Measurements from ENCODE around the gene NTNG2. TPM values are rescaled to one million over a fixed set of nuclear protein-coding genes. Genes with fewer than 3 reads are reported as not detected.

Gene NTNG2
- total and polyA plus RNA-seq, 2 donors (not counting 3 experiments of a cell fraction or from before 2014, with no cell fraction given) = 0.08 to 0.88 TPM

DNA sequence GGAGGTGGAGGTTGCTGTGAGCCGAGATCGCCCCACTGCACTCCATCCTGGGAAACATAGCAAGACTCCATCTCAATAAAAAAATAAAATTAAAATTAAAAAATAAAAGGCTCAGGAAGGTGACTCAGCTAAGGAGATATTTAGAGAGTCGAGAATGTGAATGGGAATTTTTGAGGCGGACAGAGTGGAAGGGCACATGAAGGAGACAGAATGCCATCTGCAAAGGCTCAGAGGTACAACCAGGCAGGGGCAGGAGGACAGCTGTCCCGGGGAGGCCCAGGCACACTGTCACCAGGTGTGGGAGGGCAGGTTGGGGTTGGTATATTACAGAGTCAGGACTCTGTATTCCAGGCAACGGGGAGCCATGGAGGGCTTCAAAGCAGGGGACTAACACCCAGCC, 35.5 kb downstream of the NTNG2 start:
- TF ChIP-seq, protein P1, sequence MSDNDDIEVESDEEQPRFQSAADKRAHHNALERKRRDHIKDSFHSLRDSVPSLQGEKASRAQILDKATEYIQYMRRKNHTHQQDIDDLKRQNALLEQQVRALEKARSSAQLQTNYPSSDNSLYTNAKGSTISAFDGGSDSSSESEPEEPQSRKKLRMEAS (IDR thresholded peaks at IDR 0.05; ENCODE audit: insufficient read depth, insufficient read length) = no peak
- TF ChIP-seq JUN (IDR thresholded peaks at IDR 0.05; ENCODE audit: borderline replicate concordance, insufficient read depth, insufficient read length, low read depth) (no peak), POLR2AphosphoS5 (IDR thresholded peaks at IDR 0.05; ENCODE audit: insufficient read depth, low read depth, low read length) (no peak)
- no peak overlapping the region for H3K4me2 ChIP-seq (ENCODE audit: insufficient read depth, low read length)
- CTCF ChIA-PET = no interaction called here
- H3K36me3 ChIP-seq (ENCODE audit: control insufficient read depth in 2 of 2, extremely low read depth in 1 of 2, insufficient read depth in 2 of 2, low read length in 2 of 2) = no peaks in the 10 kb centered on the region
- H3K27me3 ChIP-seq (ENCODE audit: control insufficient read depth in 2 of 2, insufficient read depth in 2 of 2, low read length in 2 of 2) = no peaks in the 10 kb centered on the region
- H3K9me1 ChIP-seq (replicated peaks; ENCODE audit: control insufficient read depth, extremely low read depth, insufficient read depth, low read length) = no peaks in the 10 kb centered on the region
- no peak for DNase-seq (ENCODE audit: low read depth, low spot score)
- intact Hi-C loops (cut with micrococcal nuclease) (no loop called here), dilution Hi-C loops (cut with MboI; ENCODE audit: extremely low pct_ligation_motif_present, low sequenced_read_pairs) (no loop called here)
- no peak overlapping the region for H2AFZ ChIP-seq (ENCODE audit: low read depth, low read length)
- FAIRE-seq = no peak
- H3K9me3 ChIP-seq (replicated peaks; ENCODE audit: control insufficient read depth, insufficient read depth, low read length) = no peaks in the 10 kb centered on the region
- no peak overlapping the region for H3K9ac ChIP-seq (replicated peaks; ENCODE audit: extremely low read depth, insufficient read depth, low read length)
- H3K4me3 ChIP-seq (replicated peaks in 1 of 3; ENCODE audit: insufficient read depth in 1 of 3, low read depth in 1 of 3, low read length in 3 of 3) = no peak overlapping the region
- no peaks in the 10 kb centered on the region for H4K20me1 ChIP-seq (replicated peaks; ENCODE audit: control insufficient read depth, extremely low read depth, insufficient read depth, low read length)
- H3K27ac ChIP-seq (ENCODE audit: insufficient read depth, low read depth, low read length) = no peak overlapping the region
- peaks cover 6% of the 10 kb centered on the region for H3K4me1 ChIP-seq (ENCODE audit: control insufficient read depth, extremely low read depth, insufficient read depth, low read length)
- H3K79me2 ChIP-seq (ENCODE audit: control insufficient read depth, insufficient read depth, low read length) = no peaks in the 10 kb centered on the region
- POLR2A ChIA-PET = no interaction called here
- BruUV-seq (replicated peaks) = no TSS peak

DNA sequence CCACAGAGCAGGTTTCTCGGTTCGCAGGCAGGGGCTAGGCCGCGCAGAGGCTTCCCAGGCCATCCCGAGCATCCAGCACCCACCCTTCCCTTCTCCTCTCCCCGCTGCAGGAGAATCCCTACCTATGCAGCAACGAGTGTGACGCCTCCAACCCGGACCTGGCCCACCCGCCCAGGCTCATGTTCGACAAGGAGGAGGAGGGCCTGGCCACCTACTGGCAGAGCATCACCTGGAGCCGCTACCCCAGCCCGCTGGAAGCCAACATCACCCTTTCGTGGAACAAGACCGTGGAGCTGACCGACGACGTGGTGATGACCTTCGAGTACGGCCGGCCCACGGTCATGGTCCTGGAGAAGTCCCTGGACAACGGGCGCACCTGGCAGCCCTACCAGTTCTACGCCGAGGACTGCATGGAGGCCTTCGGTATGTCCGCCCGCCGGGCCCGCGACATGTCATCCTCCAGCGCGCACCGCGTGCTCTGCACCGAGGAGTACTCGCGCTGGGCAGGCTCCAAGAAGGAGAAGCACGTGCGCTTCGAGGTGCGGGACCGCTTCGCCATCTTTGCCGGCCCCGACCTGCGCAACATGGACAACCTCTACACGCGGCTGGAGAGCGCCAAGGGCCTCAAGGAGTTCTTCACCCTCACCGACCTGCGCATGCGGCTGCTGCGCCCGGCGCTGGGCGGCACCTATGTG, 36.1 kb downstream of the NTNG2 start:
- Histone ChIP-seq H3K9me3 (replicated peaks; ENCODE audit: control insufficient read depth, insufficient read depth, low read length) (no peaks in the 10 kb centered on the region), H3K4me1 (ENCODE audit: control insufficient read depth, extremely low read depth, insufficient read depth, low read length) (no peaks in the 10 kb centered on the region), H3K36me3 (ENCODE audit: control insufficient read depth in 2 of 2, extremely low read depth in 1 of 2, insufficient read depth in 2 of 2, low read length in 2 of 2) (no peaks in the 10 kb centered on the region), H3K4me3 (replicated peaks in 1 of 3; ENCODE audit: insufficient read depth in 1 of 3, low read depth in 1 of 3, low read length in 3 of 3) (no peak overlapping the region), H3K27me3 (ENCODE audit: control insufficient read depth in 2 of 2, insufficient read depth in 2 of 2, low read length in 2 of 2) (peaks cover 0 to 2% of the 10 kb centered on the region in 2 experiments), H4K20me1 (replicated peaks; ENCODE audit: control insufficient read depth, extremely low read depth, insufficient read depth, low read length) (no peaks in the 10 kb centered on the region), H3K4me2 (ENCODE audit: insufficient read depth, low read length) (no peak overlapping the region), H3K9me1 (replicated peaks; ENCODE audit: control insufficient read depth, extremely low read depth, insufficient read depth, low read length) (no peaks in the 10 kb centered on the region), H3K79me2 (ENCODE audit: control insufficient read depth, insufficient read depth, low read length) (no peaks in the 10 kb centered on the region), H2AFZ (ENCODE audit: low read depth, low read length) (no peak overlapping the region), H3K9ac (replicated peaks; ENCODE audit: extremely low read depth, insufficient read depth, low read length) (no peak overlapping the region), H3K27ac (ENCODE audit: insufficient read depth, low read depth, low read length) (no peak overlapping the region)
- DNase-seq (ENCODE audit: low read depth, low spot score) (no peak), FAIRE-seq (no peak)
- dilution Hi-C loops (cut with MboI; ENCODE audit: extremely low pct_ligation_motif_present, low sequenced_read_pairs) (no loop called here), intact Hi-C loops (cut with micrococcal nuclease) (no loop called here)
- no peak for TF ChIP-seq EZH2 (IDR thresholded peaks at IDR 0.05; ENCODE audit: borderline replicate concordance, low read depth, low read length, severe bottlenecking)
- TF ChIP-seq MYC (IDR thresholded peaks at IDR 0.05; ENCODE audit: low read depth, low read length) = no peak
- TF ChIP-seq POLR2A (IDR thresholded peaks at IDR 0.05; ENCODE audit: low read depth, low read length) = no peak
- TF ChIP-seq JUN (IDR thresholded peaks at IDR 0.05; ENCODE audit: borderline replicate concordance, insufficient read depth, insufficient read length, low read depth) = no peak
- no peak for TF ChIP-seq POLR2AphosphoS5 (IDR thresholded peaks at IDR 0.05; ENCODE audit: insufficient read depth, low read depth, low read length)
- TF ChIP-seq, protein P1 (IDR thresholded peaks at IDR 0.05; ENCODE audit: insufficient read depth, insufficient read length) = no peak
- no peak for TF ChIP-seq GATA2 (IDR thresholded peaks at IDR 0.05; ENCODE audit: insufficient read depth, insufficient read length, low read depth, low read length)
- TF ChIP-seq FOS (IDR thresholded peaks at IDR 0.05; ENCODE audit: borderline replicate concordance, insufficient read depth, low read length) = no peak
- TF ChIP-seq, protein P2, sequence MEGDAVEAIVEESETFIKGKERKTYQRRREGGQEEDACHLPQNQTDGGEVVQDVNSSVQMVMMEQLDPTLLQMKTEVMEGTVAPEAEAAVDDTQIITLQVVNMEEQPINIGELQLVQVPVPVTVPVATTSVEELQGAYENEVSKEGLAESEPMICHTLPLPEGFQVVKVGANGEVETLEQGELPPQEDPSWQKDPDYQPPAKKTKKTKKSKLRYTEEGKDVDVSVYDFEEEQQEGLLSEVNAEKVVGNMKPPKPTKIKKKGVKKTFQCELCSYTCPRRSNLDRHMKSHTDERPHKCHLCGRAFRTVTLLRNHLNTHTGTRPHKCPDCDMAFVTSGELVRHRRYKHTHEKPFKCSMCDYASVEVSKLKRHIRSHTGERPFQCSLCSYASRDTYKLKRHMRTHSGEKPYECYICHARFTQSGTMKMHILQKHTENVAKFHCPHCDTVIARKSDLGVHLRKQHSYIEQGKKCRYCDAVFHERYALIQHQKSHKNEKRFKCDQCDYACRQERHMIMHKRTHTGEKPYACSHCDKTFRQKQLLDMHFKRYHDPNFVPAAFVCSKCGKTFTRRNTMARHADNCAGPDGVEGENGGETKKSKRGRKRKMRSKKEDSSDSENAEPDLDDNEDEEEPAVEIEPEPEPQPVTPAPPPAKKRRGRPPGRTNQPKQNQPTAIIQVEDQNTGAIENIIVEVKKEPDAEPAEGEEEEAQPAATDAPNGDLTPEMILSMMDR (IDR thresholded peaks at IDR 0.05; ENCODE audit: extremely low read depth in 1 of 2, insufficient read depth in 1 of 2, low read depth in 1 of 2, low read length in 2 of 2) = no peak
- ChIA-PET CTCF (no interaction called here), POLR2A (no interaction called here)
- no TSS peak for BruUV-seq (replicated peaks)
